ENCODE results near the gene SLC6A3.
"Not testable (repeated sequence)": the region's sequence is repeated elsewhere in the genome, so short reads cannot be mapped to it uniquely, and the experiment has no call there.

The SLC6A3 gene

GRCh38 chr5:1477341-1477740 lies 32.1 kb upstream of the SLC6A3 start:
- DNase-seq = peak; percentile 83

DNA sequence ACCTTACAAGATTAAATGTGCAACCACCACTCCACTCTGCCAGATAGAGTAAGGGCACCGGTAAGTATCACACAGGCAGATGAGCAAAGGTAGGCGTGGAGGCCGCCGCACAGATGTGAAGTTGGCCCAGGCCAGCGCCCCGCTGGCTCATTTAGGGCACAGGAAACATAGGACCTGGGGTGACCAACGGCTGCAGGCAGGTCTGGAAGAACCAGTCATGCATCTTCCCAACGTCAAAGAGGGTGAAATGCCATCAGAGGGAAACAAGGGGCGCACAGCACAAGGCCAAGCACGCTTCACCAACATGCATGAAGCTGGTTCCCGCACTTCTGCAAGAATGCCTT lies 31.7 kb upstream of the SLC6A3 start:
- no peak for DNase-seq

DNA sequence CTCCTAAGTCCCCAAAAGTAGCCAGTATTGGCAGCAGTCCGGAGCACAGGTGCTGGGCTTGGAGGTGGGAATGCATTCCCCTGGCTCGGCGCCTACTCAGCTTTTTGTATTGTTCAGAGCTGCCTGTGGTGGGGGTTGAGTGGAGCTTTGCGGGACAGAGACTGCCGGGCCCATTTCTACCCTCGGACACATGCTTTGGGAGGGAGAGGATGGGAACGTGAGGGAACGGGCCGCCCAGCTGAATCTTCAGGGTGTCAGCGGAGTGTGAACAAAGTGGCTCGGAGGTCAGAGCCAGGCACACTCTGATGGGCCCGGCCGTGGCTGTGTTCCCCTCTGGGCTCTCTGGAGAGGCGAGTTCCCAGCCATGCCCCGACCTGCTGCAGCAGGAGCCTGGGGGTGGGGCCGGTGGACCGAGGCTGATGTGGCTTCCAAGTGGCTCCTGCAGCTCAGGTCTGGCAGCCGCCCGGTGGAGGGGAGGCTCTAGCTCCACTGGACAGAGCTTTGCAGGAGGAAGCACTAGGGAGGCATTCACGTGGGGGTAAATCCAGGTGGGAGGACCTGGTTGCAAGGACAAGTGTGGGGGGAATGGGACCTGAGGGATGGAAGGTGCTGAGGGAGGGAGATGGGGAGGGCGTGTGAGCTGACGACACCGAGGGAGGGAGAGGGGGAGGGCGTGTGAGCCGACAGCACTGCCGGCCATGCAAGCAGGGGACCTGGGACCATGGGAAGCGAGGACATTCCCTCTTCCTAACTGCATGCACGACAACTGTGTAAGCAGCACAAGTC lies 31.1 kb upstream of the SLC6A3 start:
- no peak for DNase-seq

GRCh38 chr5:1475544-1475900 lies 30.3 kb upstream of the SLC6A3 start:
- DNase-seq = not testable (repeated sequence)

GRCh38 chr5:1474866-1475543 lies 29.8 kb upstream of the SLC6A3 start:
- DNase-seq = peak; percentile 50

GRCh38 chr5:1474183-1474839 lies 29.1 kb upstream of the SLC6A3 start:
- no peak for DNase-seq

- no peak for DNase-seq
These were observed 28.5 kb upstream of the SLC6A3 start for GRCh38 chr5:1473746-1474145.

DNA sequence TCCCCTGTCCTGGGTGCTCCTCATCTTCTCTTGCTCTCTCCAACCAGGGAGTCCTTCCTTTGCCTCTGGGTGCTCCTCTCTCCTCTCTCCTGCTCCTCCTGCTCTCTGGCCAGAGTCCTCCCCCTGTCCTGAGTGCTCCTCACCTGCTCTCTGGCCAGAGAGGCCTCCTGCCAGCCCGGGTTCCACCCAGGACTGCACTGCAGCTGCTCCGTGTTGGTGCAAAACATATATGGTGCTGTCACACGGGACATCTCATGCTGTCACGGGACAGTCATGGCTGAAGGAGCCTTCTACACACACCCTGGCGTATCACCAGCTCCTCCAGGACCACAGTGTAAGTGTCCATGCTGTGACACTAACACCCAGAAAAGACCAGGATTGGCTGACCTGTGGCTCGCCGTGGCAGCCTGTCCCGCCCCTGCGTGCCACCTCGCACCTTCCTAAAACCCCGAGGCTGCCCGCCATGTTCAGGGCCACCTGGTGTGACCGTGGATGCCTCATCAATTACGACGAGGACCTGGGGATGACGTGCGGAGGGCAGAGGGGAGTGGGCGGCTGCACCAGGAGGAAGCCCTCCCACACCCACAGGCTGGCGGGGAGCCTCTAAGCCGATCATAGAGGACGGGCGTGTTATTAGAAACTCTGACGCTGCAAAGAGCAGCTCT lies 27.9 kb upstream of the SLC6A3 start:
- no peak for DNase-seq

DNA sequence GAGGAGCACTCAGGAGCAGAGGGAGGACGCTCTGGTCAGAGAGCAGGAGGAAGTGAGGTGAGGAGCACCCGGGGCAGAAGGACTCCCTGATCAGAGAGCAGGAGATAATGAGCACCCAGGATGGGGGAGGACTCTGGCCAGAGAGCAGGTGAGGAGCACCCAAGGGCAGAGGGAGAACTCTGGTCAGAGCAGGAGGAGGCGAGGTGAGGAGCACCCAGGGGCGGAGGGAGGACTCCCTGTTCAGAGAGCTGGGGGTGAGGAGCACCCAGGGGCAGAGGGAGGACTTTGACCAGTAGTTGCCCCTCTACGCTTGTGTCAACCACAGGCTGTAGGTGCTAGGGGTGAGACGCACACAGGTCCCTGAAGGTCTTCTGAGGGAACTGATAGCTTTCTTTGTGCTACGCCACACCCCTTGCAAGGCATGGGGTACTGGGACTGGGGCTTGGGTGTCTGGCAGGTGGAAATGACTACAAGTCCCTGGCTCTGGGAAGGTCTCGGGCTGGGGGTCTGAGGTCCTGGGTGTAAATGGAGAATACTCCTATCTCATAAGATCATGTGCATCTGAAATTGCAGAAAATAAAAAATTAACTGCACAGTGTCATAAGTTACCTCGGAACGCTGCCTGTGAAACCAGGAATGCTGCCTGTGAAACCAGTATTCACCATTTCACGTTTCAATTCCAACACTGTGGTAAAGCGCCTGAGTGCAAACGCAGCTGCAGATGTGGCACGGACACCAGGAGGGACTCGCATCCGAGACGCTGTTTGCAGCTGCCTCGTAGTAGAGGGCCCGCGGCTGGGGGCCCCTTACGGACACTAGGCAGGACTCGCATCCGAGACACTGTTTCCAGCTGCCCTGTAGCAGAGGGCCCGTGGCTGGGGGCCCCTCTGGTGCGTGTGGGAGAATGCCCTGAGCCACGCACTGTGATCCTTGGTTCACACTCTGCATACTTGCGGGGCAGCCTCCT lies 27.0 kb upstream of the SLC6A3 start:
- DNase-seq = no peak

- DNase-seq = no peak
These were observed 26.1 kb upstream of the SLC6A3 start for GRCh38 chr5:1471240-1471853.

- DNase-seq = no peak
These were observed 25.5 kb upstream of the SLC6A3 start for GRCh38 chr5:1470762-1471211.

GRCh38 chr5:1468629-1469527 lies 23.6 kb upstream of the SLC6A3 start:
- no peak for DNase-seq

DNA sequence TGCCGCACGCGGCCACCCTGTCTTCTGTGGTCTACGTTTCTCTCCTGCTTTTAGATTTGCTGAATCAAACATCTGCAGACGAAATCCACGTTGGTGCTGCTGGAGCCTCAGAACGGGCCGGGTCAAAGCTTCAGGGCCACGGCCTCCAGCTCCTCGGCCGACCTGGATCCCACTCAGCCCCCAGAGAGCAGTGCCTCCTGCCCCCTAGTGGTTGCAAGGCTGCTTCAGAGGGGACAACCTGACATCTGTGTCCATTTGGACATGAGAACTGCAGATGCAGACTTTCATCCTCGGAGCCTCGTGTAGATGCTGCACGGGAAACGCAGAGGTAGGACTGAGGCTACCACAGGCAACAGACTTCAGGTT lies 23.0 kb upstream of the SLC6A3 start:
- DNase-seq = no peak

- DNase-seq = no peak
These were observed 22.4 kb upstream of the SLC6A3 start for GRCh38 chr5:1467341-1468246.

DNA sequence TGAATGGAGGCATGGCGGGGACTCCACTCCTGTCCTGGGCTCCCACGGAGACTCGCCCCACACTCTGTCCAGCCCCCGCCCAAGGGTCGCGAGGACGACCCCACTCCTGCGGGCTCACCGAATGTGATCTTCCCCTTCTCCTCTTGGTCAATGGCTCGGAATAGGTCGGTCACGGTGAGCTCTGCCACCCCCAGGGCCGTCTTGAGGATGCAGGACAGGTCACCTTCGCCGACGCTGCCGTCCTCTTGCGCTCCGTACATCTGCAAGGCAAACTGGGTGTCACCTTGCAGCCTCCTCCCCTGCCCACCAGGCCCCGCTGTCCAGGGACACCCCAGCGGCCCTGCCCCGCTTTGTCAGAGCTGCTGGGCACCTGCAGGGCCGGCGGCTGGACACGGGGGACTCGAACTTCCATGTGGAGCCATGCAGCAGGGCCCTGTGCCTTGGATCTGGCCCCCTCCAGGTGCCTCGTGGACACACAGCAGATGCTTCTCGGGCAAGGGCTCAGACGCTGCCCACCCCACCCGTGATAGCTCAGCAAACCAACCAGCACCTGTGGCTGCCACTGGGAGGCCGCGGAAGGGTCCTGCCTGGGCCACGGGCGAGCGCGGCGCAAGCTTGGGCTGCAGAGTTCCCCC lies 21.5 kb upstream of the SLC6A3 start:
- no peak for DNase-seq

DNA sequence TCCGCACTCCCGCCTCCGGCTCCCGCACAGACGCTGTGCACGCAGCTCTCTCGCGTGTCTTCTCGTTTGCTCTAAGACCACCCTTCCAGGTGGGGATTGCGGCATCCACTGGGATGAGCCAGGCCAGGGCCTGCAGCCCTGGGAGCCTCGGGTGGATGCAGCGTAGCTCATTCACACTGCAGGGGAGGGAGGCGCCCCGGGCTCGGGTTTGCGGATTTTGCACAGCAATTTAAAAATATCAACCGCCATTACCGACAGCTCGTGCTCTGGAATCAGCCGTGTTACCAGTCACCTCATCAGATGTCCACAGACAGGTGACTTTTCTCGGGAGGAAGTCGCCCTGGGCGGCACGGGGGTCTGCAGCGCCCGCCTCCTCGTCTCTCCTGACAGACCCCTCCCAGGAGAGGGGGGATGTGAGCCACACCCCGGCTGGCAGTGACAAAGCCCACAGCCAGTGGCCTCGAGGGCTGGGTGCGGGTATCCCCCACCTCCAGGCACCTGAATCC lies 20.8 kb upstream of the SLC6A3 start:
- no peak for DNase-seq

GRCh38 chr5:1465117-1465516 lies 19.9 kb upstream of the SLC6A3 start:
- DNase-seq = no peak

DNA sequence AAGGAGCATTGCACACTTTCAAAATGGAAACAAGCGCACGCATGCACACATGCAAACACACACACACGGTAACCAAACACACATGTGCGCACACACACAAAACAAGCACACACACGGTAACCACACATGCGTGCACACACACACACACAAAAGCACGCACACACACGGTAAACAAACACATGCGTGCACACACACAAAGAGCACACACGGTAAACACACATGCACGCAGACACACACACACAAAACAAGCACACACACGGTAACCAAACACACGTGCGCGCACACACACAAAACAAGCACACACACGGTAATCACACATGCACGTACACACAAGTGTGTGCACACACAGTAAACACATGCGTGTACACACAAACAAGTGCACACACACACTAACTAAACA lies 19.3 kb upstream of the SLC6A3 start:
- DNase-seq = no peak

GRCh38 chr5:1464096-1464446 lies 18.8 kb upstream of the SLC6A3 start:
- DNase-seq = no peak
